ENCODE measurements around the gene XPC. TPM values are rescaled to one million over a fixed set of nuclear protein-coding genes. Genes with fewer than 3 reads are reported as not detected.
"Not testable (repeated sequence)": the region's sequence is repeated elsewhere in the genome, so short reads cannot be mapped to it uniquely, and the experiment has no call there.

XPC gene
- polyA plus RNA-seq, 1 donor: 35.4 TPM

DNA sequence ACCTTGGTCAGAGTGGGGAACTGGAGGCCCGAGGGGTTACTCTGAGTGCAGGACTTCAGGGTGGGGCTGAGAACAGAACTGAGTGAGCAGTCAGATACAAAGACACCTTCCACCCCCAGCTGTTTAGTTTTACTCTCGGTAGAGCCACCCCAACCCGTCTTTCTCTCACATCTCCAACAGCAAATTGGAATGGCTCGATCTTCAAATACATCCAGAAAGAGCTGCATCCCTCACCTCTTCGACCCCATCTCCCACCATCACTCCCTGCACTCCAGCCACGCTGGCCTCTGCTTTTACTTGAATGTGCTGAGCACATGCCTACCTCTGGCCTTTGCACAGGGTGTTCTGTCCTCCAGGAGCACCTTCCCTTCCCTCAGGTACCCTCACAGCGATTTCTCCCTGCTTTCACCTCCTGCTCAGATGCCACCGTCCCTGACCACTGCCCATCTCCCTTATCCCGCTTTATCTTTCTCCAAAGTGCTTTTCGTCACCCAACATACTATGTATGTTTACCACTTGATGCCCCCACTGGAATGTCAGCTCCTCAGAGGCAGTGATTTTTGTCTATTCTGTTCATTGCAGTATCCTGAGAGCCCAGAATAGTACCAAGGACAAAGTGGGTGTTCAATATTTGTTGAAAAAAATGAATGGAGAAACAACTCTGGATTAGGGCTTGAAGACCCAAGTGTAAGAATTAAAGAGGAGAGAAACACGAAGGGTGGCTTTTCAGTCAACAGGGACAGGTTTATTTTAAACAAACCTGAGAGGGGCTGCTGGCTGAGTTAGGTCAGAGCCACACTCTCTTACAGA is 58.1 kb downstream of the XPC start:
- H3K9me3 ChIP-seq (ENCODE audit: control insufficient read depth, low read depth, low read length): no peaks in the 10 kb centered on the region
- peaks cover 13% of the 10 kb centered on the region for H3K36me3 ChIP-seq (ENCODE audit: control insufficient read depth, insufficient read depth, low read length)
- no peak overlapping the region for H3K4me3 ChIP-seq (ENCODE audit: low read length)
- H3K27ac ChIP-seq (ENCODE audit: low read length): peak overlapping the region; percentile 79
- WGBS (ENCODE audit: insufficient coverage, low lambda C conversion rate): 93% methylated on average over 5 of the region's 11 CpGs
- H3K27me3 ChIP-seq (ENCODE audit: control insufficient read depth, insufficient read depth, low read length): no peaks in the 10 kb centered on the region
- DNase-seq: no peak
- H3K4me1 ChIP-seq (ENCODE audit: control insufficient read depth, insufficient read depth, low read length): peaks cover 41% of the 10 kb centered on the region

DNA sequence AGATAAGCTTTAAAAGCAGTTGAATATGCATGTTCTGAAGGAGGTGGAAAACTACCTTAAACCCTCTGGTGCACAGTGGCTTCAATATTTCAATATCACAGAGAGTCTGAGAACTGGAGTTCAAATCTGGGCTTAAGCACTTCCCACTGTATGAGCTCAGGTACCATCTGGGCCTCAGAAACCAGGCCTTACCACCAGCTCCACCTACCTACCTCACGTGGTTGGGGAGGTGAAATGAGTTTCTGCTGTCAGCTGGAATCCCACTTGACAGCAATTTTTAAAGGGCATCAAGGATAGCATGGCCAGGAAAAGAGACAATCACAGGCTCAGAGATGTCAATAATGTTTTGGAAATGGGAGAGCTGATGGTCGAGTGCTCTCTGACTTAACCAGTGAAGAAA is 58.8 kb downstream of the XPC start:
- H3K4me1 ChIP-seq (ENCODE audit: control insufficient read depth, insufficient read depth, low read length): peaks cover 46% of the 10 kb centered on the region
- H3K4me3 ChIP-seq (ENCODE audit: low read length): no peak overlapping the region

DNA sequence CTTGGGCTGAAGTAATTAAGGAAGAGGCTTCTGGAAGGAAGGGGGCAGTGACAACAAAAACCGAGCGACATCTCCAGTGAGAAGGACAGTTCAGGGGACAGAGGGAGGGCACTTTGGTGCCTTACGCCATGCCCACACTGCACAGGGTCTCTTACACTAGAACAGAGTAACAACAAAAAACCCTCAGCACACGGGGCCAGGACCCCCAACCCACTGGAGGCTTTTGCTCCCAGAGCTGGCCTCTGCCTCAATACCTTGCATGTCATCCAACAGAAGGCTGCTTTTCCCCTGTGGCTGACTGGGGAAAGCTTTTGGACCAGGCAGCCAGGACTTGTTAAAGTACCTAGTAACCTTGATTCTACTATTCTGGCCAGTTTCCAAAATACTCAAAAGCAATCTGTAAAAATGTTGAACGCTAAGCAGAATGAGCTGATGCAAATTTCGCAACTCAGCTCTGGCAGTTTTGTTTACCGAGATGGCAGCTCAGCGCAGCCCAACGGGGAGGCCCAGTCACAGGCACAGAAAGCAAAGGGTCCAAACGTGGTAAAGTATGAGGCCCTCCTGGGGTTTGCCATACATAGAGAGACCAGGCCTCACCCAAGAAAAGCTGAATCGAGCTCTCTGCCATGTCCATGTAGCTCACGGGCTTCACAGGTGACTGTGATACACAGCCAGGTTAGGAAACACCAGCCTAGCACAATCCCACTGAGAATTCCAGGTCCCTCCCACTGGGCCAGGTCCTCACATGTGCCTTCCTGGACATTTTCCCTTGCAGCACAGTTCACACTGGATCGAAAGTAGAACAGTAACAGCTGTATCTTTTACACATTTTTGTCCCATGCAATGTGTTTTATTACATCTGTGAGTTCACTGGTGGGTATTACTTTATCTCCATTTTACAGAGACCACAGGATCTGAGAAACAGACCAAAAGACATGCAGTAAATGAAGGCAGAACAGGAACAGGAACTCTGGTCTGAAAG is 59.7 kb downstream of the XPC start:
- no peaks in the 10 kb centered on the region for H3K27me3 ChIP-seq (ENCODE audit: control insufficient read depth, insufficient read depth, low read length)
- H3K4me3 ChIP-seq (ENCODE audit: low read length): no peak overlapping the region
- DNase-seq: peak; percentile 81 to 83
- no peaks in the 10 kb centered on the region for H3K9me3 ChIP-seq (ENCODE audit: control insufficient read depth, low read depth, low read length)
- peaks cover 51% of the 10 kb centered on the region for H3K4me1 ChIP-seq (ENCODE audit: control insufficient read depth, insufficient read depth, low read length)
- peak overlapping the region; percentile 79 for H3K27ac ChIP-seq (ENCODE audit: low read length)
- no CpG with 5 or more reads among the region's 13 CpGs for WGBS (ENCODE audit: insufficient coverage, low lambda C conversion rate)
- peaks cover 24% of the 10 kb centered on the region for H3K36me3 ChIP-seq (ENCODE audit: control insufficient read depth, insufficient read depth, low read length)

More for the DNA sequence above, 58.8 kb downstream of the XPC start:
- peak overlapping the region; percentile 79 for H3K27ac ChIP-seq (ENCODE audit: low read length)
- no peak for DNase-seq
- no peaks in the 10 kb centered on the region for H3K27me3 ChIP-seq (ENCODE audit: control insufficient read depth, insufficient read depth, low read length)
- peaks cover 19% of the 10 kb centered on the region for H3K36me3 ChIP-seq (ENCODE audit: control insufficient read depth, insufficient read depth, low read length)
- no peaks in the 10 kb centered on the region for H3K9me3 ChIP-seq (ENCODE audit: control insufficient read depth, low read depth, low read length)
- WGBS (ENCODE audit: insufficient coverage, low lambda C conversion rate): no CpG with 5 or more reads among the region's 2 CpGs

DNA sequence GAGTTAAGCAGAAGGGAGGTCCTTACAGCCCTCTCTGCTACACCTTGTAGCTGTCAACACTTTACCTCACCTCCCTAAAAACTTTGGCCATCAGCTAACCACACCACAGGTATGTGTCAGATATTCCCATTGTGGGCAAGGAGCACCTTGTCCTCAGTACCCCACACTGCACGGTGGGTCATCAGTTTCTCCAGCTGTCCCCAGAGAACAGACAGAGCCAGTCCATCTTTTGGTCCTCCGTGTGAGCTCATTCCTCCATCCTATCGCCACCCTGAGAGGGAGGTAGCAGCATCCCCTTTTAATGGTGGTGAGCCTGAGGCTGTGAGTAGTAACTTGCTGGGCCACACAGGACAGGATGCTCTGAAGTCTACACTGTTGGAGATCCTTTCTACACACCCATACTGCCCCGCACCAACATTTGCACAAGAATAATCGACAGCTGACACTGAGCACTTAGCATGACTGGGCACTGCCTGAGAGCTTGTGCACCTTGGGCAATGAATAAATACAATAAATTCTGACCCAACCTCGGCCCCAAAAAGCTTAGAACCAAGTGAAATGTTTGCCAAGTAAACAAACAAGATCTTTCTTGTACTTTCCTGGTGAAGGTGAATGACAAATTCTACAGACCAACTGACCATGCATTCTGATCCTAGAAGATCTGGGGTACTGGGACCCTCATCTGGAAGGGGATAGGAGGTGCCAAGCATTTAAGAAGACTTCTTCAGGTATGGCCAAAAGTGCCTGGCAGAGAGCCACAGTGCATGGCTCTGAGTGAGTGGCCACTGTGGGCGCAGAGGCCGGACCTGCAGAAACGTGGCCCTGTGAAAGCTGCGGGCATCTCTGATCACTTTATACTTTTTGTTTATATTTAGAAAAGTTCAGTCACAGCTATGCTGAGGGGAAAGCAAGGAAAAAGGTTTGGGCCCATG is 60.7 kb downstream of the XPC start:
- peaks cover 44% of the 10 kb centered on the region for H3K4me1 ChIP-seq (ENCODE audit: control insufficient read depth, insufficient read depth, low read length)
- H3K9me3 ChIP-seq (ENCODE audit: control insufficient read depth, low read depth, low read length): no peaks in the 10 kb centered on the region
- no CpG with 5 or more reads among the region's 10 CpGs for WGBS (ENCODE audit: insufficient coverage, low lambda C conversion rate)
- H3K4me3 ChIP-seq (ENCODE audit: low read length): no peak overlapping the region
- peaks cover 32% of the 10 kb centered on the region for H3K36me3 ChIP-seq (ENCODE audit: control insufficient read depth, insufficient read depth, low read length)
- no peaks in the 10 kb centered on the region for H3K27me3 ChIP-seq (ENCODE audit: control insufficient read depth, insufficient read depth, low read length)
- no peak for DNase-seq
- H3K27ac ChIP-seq (ENCODE audit: low read length): peak overlapping the region; percentile 79

DNA sequence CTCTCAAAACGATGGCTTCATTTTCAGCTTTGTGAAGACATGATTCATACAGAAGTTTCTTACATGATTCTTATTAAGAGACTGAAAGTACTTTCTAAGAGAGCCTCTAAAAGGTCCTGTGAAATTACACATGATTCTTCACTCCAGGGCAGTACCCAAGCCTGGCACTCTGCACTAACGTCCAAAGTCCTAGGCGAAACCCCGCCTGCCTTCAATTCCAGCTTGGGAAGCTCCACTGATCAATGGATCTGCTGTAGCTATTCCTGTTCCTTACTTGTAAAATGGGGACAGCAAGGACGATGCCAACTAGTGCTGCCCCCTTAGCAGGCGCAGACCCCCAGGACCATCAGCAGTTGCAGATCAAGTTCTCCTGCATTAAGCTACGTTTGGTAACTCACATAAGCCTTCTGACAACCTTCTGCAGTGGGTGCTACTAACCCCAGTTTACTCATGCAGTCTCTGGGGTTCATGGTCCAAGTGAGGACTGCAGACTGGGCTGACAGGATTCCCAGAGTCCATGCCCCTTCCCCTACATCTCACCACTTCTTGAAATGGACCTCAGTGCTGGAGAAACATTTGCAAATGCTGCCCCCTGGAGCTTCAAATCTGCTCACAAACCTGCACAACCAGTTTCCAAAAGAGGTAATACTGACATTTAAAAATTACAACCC is 64.3 kb downstream of the XPC start:
- H3K9me3 ChIP-seq (ENCODE audit: control insufficient read depth, low read depth, low read length): no peaks in the 10 kb centered on the region
- peak overlapping the region; percentile 62 for H3K27ac ChIP-seq (ENCODE audit: low read length)
- DNase-seq: peak; percentile 50 to 75
- H3K27me3 ChIP-seq (ENCODE audit: control insufficient read depth, insufficient read depth, low read length): no peaks in the 10 kb centered on the region
- WGBS (ENCODE audit: insufficient coverage, low lambda C conversion rate): 100% methylated on average over 1 of the region's 7 CpGs
- H3K36me3 ChIP-seq (ENCODE audit: control insufficient read depth, insufficient read depth, low read length): peaks cover 50% of the 10 kb centered on the region
- no peak overlapping the region for H3K4me3 ChIP-seq (ENCODE audit: low read length)
- peaks cover 24% of the 10 kb centered on the region for H3K4me1 ChIP-seq (ENCODE audit: control insufficient read depth, insufficient read depth, low read length)

DNA sequence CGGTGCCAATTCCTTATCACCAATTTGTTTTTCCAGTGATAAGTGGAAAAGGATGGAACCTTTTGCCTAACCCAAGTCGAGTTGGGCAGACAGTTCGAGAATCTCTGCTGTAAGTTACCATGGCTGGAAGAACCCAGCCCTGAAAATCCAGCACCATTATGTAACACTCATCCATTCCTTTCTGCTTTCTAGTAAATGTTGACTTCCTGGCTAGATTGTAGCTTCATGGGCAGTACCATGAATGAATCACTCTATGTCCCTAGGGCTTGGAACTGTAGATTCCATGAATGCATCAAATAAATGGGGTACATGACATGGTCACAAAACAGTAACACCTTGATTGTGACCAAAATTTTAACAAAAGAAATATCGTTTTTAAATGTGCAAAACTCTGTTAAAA is 67.7 kb downstream of the XPC start:
- Histone ChIP-seq H3K9me3 (ENCODE audit: control insufficient read depth, low read depth, low read length) (no peaks in the 10 kb centered on the region), H3K27me3 (ENCODE audit: control insufficient read depth, insufficient read depth, low read length) (no peaks in the 10 kb centered on the region), H3K36me3 (ENCODE audit: control insufficient read depth, insufficient read depth, low read length) (peaks cover 41% of the 10 kb centered on the region), H3K4me1 (ENCODE audit: control insufficient read depth, insufficient read depth, low read length) (peaks cover 15% of the 10 kb centered on the region), H3K4me3 (ENCODE audit: low read length) (no peak overlapping the region), H3K27ac (ENCODE audit: low read length) (no peak overlapping the region)
- DNase-seq: no peak
- no CpG with 5 or more reads among the region's 4 CpGs for WGBS (ENCODE audit: insufficient coverage, low lambda C conversion rate)

DNA sequence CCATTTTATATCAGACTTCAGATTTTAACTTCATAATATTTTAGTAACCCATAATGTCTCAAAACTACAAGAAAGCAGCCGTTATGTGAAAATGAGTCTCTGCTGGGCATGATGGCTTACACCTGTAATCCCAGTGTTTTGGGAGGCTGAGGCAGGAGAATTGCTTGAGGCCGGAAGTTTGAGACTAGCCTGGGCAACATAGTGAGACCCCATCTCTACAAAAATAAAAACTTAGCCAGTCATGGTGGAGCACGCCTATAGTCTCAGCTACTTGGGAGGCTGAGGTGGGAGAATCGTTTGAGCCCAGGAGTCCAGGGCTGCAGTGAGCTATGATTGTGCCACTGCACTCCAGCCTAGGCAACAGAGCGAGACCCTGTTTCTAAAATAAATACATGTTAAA is 68.6 kb downstream of the XPC start:
- Histone ChIP-seq H3K36me3 (ENCODE audit: control insufficient read depth, insufficient read depth, low read length) (peaks cover 32% of the 10 kb centered on the region), H3K4me1 (ENCODE audit: control insufficient read depth, insufficient read depth, low read length) (peaks cover 13% of the 10 kb centered on the region)
- H3K27ac ChIP-seq (ENCODE audit: low read length); DNase-seq; H3K27me3 ChIP-seq (ENCODE audit: control insufficient read depth, insufficient read depth, low read length); H3K4me3 ChIP-seq (ENCODE audit: low read length); H3K9me3 ChIP-seq (ENCODE audit: control insufficient read depth, low read depth, low read length): not testable (repeated sequence)
- no CpG with 5 or more reads among the region's 5 CpGs for WGBS (ENCODE audit: insufficient coverage, low lambda C conversion rate)

DNA sequence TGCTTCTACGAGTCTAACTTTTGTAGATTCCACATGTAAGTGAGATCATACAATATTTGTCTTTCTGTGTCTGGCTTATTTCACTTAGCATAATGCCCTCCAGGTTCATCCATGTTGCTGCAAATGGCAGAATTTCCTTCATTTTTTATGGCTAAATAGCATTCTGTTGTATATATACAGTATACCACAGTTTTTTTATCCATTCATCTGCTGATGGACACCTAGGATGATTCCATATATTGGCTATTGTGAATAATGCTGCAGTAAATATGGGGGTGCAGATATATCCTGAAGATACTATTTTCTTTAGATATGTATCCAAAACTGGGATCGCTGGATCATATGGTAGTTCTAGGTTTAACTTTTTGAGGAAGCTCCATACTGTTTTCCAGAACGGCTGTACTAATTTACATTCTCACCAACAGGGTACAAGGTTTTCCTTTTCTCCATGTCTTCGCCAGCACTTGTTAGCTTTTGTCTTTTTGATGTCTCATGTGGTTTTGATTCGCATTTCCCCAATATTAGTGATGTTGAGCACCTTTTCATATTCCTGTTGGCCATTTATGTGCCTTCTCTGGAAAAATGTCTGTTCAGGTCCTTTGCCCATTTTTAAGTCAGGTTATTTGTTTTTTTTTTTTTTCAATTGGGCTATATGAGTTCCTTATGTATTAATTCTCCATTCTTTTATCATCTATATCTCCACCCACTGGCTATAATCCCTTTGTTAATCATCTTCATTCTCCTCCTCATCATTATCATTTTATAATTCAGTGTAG is 80.6 kb downstream of the XPC start:
- Histone ChIP-seq H3K4me3 (ENCODE audit: low read length) (no peak overlapping the region), H3K27ac (ENCODE audit: low read length) (no peak overlapping the region), H3K9me3 (ENCODE audit: control insufficient read depth, low read depth, low read length) (peaks cover 4% of the 10 kb centered on the region), H3K4me1 (ENCODE audit: control insufficient read depth, insufficient read depth, low read length) (no peaks in the 10 kb centered on the region), H3K27me3 (ENCODE audit: control insufficient read depth, insufficient read depth, low read length) (no peaks in the 10 kb centered on the region), H3K36me3 (ENCODE audit: control insufficient read depth, insufficient read depth, low read length) (no peaks in the 10 kb centered on the region)
- 71% methylated on average over 2 of the region's 5 CpGs for WGBS (ENCODE audit: insufficient coverage, low lambda C conversion rate)
- DNase-seq: no peak

DNA sequence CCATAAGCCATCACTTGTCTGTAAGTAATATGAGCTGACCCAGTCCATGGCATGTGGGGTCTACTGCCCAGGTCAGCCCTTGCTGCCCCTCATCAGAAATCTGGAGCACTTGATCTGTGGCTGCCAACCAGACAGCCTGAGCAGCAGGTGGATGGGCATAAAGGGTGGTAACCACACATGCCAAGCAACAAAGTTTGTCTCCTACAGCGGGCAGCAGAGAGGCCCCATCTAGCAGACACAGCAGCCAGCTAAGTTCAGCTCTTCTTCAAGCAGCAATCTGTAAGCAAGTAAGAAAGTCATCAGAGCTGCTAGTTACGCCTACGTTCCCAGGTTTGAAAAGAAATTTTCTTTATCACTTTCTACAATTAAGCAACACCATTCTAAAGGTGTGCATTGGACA is 81.7 kb downstream of the XPC start:
- no peaks in the 10 kb centered on the region for H3K4me1 ChIP-seq (ENCODE audit: control insufficient read depth, insufficient read depth, low read length)
- H3K36me3 ChIP-seq (ENCODE audit: control insufficient read depth, insufficient read depth, low read length): no peaks in the 10 kb centered on the region
- peaks cover 4% of the 10 kb centered on the region for H3K9me3 ChIP-seq (ENCODE audit: control insufficient read depth, low read depth, low read length)
- H3K4me3 ChIP-seq (ENCODE audit: low read length): no peak overlapping the region
- no peaks in the 10 kb centered on the region for H3K27me3 ChIP-seq (ENCODE audit: control insufficient read depth, insufficient read depth, low read length)
- DNase-seq: no peak
- no CpG with 5 or more reads among the region's 3 CpGs for WGBS (ENCODE audit: insufficient coverage, low lambda C conversion rate)
- H3K27ac ChIP-seq (ENCODE audit: low read length): no peak overlapping the region

Measured in large intestine (tissue), 3 donors.